ENCODE results near the gene GAMT. TPM values are rescaled to one million over a fixed set of nuclear protein-coding genes. Genes with fewer than 3 reads are reported as not detected.
A peak's percentile ranks its signal among the peaks of the same experiment; 100 is the strongest.

Gene GAMT
- total RNA-seq, 1 experiment from 2014 or later = 101 TPM

GRCh38 chr19:1365319-1366269 lies 35.7 kb downstream of the GAMT start:
- no peak for DNase-seq (ENCODE audit: low spot score)

DNA sequence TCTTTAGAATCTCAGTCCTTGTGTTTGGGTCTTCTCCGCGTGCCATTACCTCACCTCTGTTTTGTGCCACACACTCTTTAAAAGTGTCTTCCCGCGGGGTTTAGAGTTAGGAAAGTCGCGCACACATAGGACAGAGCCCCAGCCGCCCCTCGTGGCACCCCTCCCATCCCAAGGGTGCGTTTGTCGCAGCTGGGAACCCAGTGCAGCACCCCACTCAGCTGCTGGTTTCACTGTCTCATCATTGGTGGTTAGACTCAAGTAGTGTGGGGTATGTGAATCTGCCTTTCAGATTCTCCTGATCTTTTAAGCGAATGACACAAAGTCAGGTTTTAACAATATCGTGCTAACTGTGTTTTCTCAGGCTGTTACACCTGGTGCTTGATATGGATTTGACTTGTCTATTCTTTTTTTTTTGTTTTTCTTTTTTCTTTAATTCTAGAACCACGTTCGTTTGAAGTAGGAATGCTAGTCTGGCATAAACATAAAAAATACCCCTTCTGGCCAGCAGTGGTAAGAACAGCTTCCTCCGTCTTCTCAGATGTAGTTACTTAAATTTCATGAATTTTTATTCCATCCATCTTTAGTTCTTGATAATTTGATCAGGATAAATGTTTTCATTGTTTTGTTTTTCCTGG lies 37.2 kb downstream of the GAMT start:
- no peak for DNase-seq (ENCODE audit: low spot score)

- no peak for DNase-seq (ENCODE audit: low spot score)
These were observed 37.7 kb downstream of the GAMT start for GRCh38 chr19:1363599-1363998.

GRCh38 chr19:1362387-1363257 lies 38.7 kb downstream of the GAMT start:
- DNase-seq (ENCODE audit: low spot score) = no peak

GRCh38 chr19:1361601-1362386 lies 39.5 kb downstream of the GAMT start:
- DNase-seq (ENCODE audit: low spot score) = peak; percentile 65

- peak; percentile 68 for DNase-seq (ENCODE audit: low spot score)
These were observed 40.4 kb downstream of the GAMT start for GRCh38 chr19:1360818-1361461.

- no peak for DNase-seq (ENCODE audit: low spot score)
These were observed 41.1 kb downstream of the GAMT start for GRCh38 chr19:1360126-1360817.

DNA sequence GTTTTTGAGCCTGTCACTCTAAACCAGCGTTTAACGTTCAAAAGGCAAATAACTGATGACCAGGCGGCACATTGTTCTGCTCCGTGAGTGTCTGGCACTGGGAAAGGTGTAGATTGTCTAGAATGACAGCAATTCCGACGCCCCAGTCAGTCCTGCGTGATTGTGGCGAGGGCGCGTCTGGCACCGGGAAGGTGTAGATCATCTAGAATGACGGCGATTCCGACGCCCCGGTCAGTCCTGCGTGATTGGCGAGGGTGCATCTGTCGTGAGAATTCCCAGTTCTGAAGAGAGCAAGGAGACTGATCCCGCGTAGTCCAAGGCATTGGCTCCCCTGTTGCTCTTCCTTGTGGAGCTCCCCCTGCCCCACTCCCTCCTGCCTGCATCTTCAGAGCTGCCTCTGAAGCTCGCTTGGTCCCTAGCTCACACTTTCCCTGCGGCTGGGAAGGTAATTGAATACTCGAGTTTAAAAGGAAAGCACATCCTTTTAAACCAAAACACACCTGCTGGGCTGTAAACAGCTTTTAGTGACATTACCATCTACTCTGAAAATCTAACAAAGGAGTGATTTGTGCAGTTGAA lies 43.7 kb downstream of the GAMT start:
- DNase-seq (ENCODE audit: low spot score) = no peak

GRCh38 chr19:1356508-1356865 lies 44.9 kb downstream of the GAMT start:
- peak; percentile 25 for DNase-seq (ENCODE audit: low spot score)

DNA sequence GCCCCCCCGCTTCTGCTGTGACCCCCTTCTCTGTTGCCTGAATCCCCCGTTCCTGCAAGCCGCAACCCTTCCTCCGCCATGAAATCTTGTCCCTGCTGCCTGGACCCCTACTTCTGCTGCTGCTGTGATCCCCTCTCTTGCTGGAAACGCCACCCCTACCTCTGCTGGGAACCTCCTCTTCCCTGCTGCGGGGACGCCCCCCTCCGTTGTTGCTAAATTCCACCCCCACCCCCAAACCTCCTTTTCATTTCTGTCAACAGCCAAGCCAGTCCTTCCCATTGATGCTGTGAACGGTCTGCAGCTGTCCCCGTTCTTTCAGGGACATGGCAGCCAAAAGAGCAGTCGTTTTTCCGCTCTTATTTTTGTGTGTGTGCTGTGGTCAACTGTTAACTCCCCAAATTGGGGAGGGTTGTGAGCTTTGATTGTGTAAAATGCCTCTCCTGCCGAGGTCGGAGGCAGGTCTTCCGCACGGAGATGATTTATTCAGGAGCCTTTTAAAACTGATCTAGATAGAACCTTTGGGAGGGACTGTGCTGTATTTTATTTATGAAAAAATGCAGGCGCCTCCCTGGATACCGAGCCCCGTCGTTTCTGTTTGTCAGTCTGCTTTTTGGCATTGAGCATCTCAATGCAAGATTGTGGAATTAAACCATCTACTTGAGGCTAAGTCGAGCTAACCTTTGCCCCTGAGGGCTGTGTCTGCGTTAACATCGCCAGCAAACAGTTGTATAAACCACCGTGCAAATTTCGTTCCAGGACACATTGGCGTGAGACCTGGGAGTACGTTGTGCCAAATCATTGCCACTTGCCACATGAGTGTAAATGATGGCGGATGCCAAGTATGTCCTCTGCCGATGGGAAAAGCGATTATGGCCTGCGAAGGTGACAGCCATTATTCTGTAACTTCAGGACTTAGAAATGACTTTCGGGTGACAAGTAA lies 45.5 kb downstream of the GAMT start:
- DNase-seq (ENCODE audit: low spot score) = peak; percentile 18

DNA sequence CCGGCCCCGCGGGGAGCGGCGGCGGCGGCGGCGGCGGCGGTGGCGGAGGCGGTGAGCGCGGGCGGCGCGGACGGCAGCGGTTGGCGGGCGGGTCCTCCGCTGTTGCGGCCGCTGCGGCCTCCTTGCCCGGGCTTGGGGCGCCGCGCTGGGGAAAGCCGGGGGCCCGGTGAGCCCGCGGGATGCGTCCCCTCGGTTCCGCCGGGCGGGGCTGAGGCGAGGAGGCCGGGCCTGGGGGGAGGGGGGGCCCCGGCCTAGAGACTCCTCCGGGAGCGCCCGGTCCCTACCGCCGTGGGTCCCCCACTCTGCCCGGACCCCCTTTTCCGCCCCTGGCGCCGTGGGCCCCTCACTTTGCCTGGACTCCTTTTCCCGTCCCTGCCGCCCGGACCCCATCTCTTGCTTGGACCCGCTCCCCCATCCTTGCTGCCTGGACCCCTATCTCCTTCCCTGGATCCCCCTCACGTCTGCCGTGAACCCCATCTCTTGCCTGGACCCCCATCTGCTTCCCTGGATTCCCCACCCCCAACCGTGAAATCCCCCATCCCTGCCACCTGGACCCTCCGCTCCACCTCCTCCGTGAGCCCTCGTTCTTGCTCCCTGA lies 46.3 kb downstream of the GAMT start:
- peak; percentile 17 for DNase-seq (ENCODE audit: low spot score)

- DNase-seq (ENCODE audit: low spot score) = no peak
These were observed 48.2 kb downstream of the GAMT start for GRCh38 chr19:1353144-1353543.

DNA sequence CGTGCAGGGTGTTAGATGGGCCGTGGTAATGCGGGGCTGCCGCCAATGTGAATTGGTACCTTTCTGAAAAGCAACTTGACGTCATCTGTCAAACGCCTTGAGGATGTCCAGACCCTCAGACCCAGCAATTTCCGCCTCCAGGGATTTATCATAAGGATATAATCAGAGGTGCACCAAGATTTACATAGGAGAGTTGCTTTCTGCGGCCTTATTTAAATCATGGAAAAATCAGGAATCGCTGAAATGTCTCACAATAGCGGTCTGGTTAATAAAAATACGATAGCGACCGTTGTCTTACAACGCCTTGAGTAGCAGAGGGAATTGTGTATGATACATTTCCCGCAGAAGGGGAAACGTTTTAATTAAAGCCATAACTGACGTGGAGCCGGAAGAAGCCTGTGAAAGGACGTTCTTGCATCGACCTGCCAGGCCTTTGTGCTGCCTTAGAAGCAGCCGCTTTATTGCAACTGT lies 49.9 kb downstream of the GAMT start:
- DNase-seq (ENCODE audit: low spot score) = no peak

DNA sequence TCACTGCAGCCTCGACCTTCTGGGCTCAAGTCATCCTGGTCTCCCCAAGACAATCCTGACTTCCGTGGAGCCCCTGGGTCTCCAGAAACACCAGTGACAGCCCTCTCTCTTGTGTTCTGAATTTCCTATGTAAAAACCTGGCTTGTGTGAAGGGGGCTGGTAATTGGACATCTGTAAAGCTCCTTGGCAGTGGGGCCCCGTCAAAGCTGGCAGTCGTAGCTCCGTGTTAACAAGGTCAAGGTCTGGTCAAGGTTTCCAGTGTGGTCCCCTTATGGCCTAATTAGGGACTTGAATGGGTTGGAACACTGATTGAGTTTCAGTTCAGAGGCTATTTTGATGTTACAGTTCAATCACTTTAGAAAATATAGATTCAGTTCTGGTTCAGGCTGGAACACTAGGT lies 50.5 kb downstream of the GAMT start:
- DNase-seq (ENCODE audit: low spot score) = no peak

GRCh38 chr19:1349211-1349610 lies 52.1 kb downstream of the GAMT start:
- no peak for DNase-seq (ENCODE audit: low spot score)
